ENCODE measurements around the gene PSMD1.

PSMD1 gene

DNA sequence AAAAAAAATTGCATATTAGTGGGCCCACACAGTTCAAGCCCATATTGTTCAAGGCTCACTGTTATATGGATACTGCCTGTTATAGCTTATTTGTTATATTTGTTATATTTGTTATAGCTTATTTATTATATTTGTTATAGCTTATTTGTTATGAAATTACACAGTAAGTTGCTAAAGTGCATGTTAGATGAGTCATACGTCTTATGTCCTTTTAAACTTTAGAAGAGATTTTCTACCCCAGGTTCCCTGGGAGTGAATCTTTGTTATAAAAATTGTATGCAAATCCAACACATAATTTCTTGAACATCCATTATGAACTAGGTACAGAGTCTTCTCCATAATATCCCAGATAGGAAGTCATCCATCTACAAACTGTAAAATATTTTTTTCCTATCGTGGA, 46.1 kb downstream of the PSMD1 start:
- TF ChIP-seq ZNF274 (IDR thresholded peaks at IDR 0.05; ENCODE audit: low read depth, low read length): no peak
- H3K4me3 ChIP-seq (ENCODE audit: low read length): no peak overlapping the region

DNA sequence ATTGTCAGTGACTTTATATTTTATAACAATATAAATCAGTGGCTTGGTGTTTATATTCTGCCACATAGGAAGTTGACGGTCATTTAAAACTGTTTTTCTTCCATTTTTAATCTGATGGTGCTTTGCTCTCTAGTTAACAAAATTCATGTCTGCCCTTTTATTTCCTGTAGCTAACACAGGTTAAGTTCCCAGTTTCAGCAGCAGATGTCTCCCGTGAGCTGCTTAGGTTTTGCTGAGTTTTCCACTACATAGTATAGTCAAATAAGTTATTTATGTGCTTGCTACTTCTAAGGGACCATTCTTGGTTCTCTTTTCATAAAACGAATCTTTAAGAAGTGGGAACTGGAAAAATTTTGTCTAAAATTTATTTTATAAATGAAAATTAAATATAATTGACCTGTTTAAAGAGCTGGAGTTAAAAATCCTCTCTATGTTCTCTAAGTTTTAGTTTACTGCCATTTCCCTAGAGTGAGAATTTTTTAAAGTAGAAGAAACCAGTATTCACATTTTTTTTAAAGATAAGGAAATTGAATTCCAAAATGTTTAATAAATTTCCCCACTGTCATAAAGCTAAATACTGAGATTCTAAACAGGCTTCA, 47.5 kb downstream of the PSMD1 start:
- TF ChIP-seq ZNF274 (IDR thresholded peaks at IDR 0.05; ENCODE audit: low read depth, low read length): no peak
- H3K4me3 ChIP-seq (ENCODE audit: low read length): no peak overlapping the region

DNA sequence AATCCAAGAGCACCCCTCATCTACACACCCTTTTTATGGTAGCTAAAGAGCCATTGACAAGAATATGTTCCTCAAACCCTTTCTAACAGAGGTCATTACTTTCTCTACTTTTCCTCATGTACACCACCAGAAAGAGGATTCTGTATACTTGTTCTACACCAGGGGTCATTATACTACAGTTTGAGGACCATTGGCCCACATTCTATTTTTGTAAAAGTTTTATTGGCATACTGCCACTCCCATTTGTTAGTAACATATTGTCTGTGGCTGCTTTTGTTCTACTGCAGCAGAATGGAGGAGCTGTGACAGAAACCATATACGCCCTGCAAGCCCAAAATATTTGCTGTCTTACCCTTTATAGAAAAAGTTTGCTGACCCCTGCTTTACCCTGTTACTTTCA, 53.9 kb downstream of the PSMD1 start:
- H3K4me3 ChIP-seq (ENCODE audit: low read length): no peak overlapping the region
- no peak for TF ChIP-seq ZNF274 (IDR thresholded peaks at IDR 0.05; ENCODE audit: low read depth, low read length)

DNA sequence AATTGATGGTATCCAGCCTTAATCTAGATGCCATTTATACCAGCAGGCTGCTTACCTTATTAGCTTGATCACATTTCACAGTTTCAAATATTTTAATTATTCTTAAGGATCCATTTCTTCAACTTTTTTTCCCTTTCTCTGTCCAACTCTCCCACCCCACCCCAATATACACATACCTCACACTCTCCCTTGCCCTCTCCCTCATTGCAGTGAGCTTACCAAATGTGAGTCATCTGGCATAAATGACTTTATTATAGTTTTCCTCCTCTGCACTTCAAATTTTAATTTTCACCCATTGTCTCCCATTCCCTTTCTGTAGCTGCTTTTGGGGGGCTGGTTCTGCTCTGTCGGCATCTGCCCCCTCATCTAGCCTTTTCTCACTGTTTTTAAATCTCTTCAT, 55.3 kb downstream of the PSMD1 start:
- no peak overlapping the region for H3K4me3 ChIP-seq (ENCODE audit: low read length)
- TF ChIP-seq ZNF274 (IDR thresholded peaks at IDR 0.05; ENCODE audit: low read depth, low read length): no peak

DNA sequence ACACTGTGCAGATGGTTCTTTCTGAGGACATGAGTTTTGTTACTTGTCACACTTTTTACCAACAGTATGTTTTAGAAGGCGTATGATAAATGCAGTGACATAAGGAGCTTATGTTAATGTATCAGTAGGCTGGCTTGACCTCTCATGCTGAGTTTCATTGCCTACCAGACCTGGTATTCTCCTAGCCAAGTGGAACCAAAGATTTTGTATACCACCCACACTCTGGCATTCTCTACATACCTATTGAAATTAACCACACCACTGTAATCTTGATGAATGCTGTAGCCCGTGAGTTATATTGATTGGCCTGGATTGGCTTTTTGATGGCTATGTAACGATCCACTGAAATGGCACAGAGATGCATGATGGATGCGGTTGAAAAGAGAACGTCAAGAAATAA, 56.8 kb downstream of the PSMD1 start:
- TF ChIP-seq ZNF274 (IDR thresholded peaks at IDR 0.05; ENCODE audit: low read depth, low read length): no peak
- H3K4me3 ChIP-seq (ENCODE audit: low read length): no peak overlapping the region

DNA sequence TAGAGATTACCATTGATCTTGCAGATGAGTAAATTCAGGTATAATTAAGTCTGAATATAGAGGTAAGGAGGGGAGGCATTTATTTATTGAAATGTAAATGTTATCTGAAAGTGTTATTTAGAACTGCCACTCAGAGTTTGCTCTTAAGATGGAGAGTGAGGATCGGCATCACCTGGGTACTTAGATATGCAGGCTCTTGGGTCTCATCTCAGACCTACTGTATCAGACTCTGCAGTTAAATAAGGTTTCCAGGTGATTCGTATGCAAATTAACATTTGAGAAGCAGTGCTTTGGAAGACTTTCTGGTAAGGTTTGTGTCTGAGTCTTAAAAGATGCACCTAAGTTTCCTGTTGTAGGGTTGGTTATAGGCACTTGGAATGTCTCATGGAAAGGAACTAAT, 59.0 kb downstream of the PSMD1 start:
- no peak for TF ChIP-seq ZNF274 (IDR thresholded peaks at IDR 0.05; ENCODE audit: low read depth, low read length)
- no peak overlapping the region for H3K4me3 ChIP-seq (ENCODE audit: low read length)

DNA sequence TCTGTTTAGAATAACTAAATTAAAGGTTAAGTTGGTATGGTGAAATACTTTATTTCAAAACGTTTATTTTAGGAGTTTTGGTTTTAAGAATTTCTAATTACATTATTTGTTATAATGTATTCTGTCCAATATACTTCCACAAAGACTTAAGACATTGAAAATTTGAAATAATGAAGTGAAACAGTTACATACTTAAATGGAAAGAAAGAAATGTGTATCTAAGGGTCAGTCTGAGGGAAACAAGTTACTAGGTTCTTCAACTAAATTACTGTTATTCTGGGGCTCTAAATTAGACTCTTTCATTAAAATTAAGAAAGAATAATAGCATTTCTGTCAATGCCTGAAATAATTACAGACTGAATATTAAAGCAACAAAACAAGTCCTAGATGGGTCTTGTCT, 60.5 kb downstream of the PSMD1 start:
- no peak for TF ChIP-seq ZNF274 (IDR thresholded peaks at IDR 0.05; ENCODE audit: low read depth, low read length)
- H3K4me3 ChIP-seq (ENCODE audit: low read length): no peak overlapping the region

DNA sequence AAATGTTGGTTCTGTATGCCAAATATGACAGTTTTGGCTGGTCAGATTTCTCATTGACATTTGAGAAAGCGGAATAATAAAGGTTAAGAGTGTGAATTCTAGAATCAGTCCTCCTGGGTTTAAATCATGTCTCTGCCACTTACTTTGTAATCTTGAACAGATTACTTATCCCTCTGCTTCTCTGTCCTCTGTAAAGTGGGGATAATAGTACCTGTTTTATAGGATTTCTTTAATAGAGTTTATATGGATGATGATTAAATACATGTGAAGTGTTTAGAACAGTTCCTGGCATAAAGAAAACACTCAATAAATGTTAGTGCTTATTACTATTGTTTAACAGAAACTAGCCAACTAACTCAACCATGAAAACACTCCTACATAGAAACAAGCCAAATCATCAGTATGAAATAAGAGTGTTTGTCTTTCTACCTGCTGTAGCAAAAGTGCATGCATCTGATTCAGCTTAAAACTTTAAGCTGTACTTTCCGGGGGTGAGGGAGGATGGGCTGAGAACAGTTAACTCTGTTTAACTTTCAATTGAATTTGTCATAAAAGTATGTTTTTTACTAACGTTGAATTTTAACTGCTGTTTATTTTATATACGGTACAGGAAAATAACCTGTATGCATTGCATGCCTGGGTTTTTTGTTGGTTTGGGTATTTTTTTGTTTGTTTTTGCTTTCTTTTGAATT, 61.4 kb downstream of the PSMD1 start:
- H3K4me3 ChIP-seq (ENCODE audit: low read length): peak overlapping the region; percentile 11; the same call in 1 of the 2 replicates
- no peak for TF ChIP-seq ZNF274 (IDR thresholded peaks at IDR 0.05; ENCODE audit: low read depth, low read length)

DNA sequence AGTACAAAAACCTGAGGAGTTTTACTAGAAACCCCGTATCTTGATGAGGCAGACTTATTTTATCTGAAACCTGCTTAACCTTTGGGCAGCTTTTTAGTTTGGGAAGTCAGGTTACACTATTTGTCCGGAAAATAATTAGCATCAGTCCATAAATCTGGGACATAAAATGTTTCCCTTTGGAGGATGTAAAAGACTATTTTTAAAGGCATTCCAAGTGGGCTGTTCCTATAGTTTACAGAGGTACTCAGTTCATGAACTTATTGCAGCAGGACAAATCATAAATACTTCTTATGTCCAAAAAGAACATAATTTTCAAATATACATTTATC, 61.9 kb downstream of the PSMD1 start:
- no peak for TF ChIP-seq ZNF274 (IDR thresholded peaks at IDR 0.05; ENCODE audit: low read depth, low read length)
- peak overlapping the region; percentile 11; the same call in 1 of the 2 replicates for H3K4me3 ChIP-seq (ENCODE audit: low read length)

DNA sequence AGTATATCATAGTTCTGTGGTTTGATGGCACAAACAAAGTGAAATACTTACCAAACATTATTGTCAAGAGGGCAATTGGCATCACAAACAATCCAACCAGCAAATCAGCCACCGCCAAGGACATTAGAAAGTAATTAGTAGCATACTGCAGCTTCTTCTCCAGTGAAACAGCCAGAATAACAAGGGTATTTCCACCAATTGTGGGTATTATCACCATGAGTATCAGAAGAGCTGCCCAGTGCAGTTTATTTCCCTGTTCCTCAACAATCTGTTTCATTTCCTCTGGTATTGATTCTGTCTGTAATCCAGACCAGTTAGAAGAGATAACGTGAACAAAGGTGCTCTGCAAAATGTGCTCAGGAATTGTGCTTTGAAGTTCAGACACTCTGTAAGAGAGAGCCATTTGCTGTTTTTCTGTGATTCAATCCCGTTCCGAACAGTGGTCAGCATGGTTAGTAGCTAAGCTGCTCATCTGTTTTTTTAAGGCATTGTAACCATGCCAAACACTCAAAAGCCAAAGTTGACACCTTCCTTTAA, 66.8 kb downstream of the PSMD1 start:
- TF ChIP-seq ZNF274 (IDR thresholded peaks at IDR 0.05; ENCODE audit: low read depth, low read length): no peak

DNA sequence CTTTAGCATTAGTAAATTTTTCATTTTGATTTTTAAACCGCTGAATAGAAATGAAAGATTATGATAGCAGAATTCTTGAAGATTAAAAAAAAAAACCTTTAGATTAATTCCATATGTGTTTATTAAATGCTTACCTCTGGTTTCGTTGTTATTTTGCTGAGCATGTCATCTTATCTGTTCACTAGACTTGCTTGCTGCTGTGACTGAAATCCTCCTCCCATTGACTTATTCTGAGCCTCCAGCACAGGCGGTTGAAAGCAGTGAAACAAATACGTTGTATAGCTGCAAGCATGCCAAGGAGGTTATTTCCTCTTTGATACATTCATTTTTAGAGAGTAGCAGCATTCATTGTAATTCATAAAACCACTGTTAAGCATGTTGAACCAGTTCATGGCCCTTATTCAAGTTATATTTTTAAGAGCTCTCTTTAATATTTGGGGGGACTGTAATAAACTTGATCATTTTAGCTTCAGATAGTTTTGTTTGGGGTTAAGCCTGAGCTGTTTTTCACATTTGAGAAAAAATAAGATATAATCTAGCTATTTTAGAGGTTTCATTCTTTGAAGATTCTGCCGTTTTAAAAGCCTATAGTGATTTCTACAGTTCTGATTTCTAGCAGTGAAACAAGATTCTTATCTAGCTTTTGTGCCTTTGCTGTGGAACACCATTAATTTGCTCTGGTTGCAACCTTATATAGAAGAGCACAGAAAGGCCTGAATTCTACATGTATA, 68.3 kb downstream of the PSMD1 start, which contains the start of gene HTR2B:
Gene HTR2B, minus strand, starts transcription at position 205 of the 731 bp plus-strand sequence. CDS start 1,278 bp downstream, outside the sequence.
- H3K4me3 ChIP-seq (ENCODE audit: low read length): peak within 1 kb of the TSS; percentile 50; the same call in 1 of the 2 replicates
- no peak for TF ChIP-seq ZNF274 (IDR thresholded peaks at IDR 0.05; ENCODE audit: low read depth, low read length)

More for the DNA sequence above, 66.8 kb downstream of the PSMD1 start:
- peak overlapping the region; percentile 50 for H3K4me3 ChIP-seq (ENCODE audit: low read length)

DNA sequence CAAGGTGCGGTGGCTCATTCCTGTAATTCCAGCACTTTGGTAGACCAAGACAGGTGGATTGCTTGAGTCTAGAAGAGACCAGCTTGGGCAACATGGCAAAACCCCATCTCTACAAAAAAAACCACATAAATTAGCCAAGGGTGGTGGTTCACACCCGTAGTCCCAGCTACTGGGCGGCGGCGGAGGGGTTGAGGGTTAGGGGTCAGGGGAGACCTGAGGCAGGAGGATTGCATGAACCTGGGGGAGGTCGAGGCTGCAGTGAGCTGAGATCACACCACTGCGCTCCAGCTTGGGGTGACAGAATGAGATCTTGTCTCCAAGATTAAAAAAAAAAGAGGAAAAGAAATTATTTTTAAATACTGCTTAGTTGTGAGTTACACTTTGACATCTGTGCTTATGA, 69.5 kb downstream of the PSMD1 start:
- TF ChIP-seq ZNF274 (IDR thresholded peaks at IDR 0.05; ENCODE audit: low read depth, low read length): no peak
- H3K4me3 ChIP-seq (ENCODE audit: low read length): no peak overlapping the region

DNA sequence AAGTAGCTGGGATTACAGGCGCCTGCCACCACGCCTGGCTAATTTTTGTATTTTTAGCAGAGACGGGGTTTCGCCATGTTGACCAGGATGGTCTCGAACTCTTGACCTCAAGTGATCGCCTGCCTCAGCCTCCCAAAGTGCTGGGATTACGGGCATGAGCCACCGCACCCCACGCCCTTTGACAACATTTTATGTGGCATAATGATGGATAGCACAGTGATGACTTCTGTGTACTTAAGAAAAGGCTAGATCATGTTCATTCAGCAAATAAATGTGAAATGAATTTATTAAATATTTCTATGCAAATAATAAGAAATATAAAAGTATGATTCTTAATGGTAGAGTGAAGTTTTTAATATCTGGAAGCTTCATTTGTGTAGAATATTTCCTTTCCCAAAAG, 70.8 kb downstream of the PSMD1 start:
- H3K4me3 ChIP-seq (ENCODE audit: low read length): no peak overlapping the region
- no peak for TF ChIP-seq ZNF274 (IDR thresholded peaks at IDR 0.05; ENCODE audit: low read depth, low read length)

DNA sequence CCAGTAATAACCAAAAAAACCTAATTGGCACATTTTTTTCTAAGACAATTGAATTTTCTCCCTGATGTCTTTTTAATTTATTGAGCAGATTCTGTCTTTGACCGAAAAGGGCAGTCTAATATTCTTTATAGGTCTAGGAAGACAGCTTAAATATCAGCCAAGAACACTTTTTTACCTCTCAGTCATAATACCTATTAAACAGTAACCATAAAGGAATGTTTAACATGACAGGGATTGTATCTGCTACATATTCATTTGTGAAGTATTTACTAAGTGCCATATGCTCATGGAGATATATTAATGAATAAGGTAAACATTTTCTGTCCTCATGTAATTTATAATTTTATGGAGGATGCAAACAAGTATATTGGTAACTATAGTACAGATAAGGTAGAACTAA, 71.3 kb downstream of the PSMD1 start:
- TF ChIP-seq ZNF274 (IDR thresholded peaks at IDR 0.05; ENCODE audit: low read depth, low read length): no peak
- no peak overlapping the region for H3K4me3 ChIP-seq (ENCODE audit: low read length)

DNA sequence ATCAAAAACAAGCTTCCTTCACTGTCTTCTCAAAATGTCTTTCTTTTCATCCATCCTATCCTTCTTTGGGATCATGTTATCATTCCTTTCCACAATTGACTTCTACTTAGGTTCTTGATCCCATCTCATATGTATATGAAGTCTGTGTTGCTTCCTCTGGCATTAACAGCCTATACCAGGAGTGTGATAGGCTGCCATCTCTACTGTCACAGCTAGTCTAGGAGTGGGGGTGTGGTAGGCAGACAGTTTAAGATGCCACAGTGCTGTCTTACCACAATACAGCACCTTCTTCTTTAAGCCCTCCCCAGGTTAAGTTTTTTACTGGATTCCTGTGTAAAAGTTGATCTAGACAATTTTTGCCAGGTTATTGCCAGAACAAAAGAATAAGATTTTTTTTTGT, 71.9 kb downstream of the PSMD1 start:
- TF ChIP-seq ZNF274 (IDR thresholded peaks at IDR 0.05; ENCODE audit: low read depth, low read length): no peak

More for the DNA sequence above, 71.9 kb downstream of the PSMD1 start:
- H3K4me3 ChIP-seq (ENCODE audit: low read length): no peak overlapping the region

All from GM08714 (cell line).